ENCODE data around the gene M1AP.

Gene M1AP

GRCh38 chr2:74648009-74648443 lies at the start of gene M1AP:
M1AP (minus strand) TSS chr2:74648330; CDS start chr2:74640275, 8,055 bp downstream.
- no peak for DNase-seq (ENCODE audit: low read depth)

- no peak for DNase-seq (ENCODE audit: low read depth)
Measured at GRCh38 chr2:74696829-74697228, 48.7 kb upstream of the M1AP start.

- DNase-seq (ENCODE audit: low read depth), result no peak
Measured at GRCh38 chr2:74695663-74696062, 47.5 kb upstream of the M1AP start.

- DNase-seq (ENCODE audit: low read depth), result no peak
Measured at GRCh38 chr2:74694281-74694680, 46.2 kb upstream of the M1AP start.

- no peak for DNase-seq (ENCODE audit: low read depth)
Measured at GRCh38 chr2:74693668-74694067, 45.5 kb upstream of the M1AP start.

GRCh38 chr2:74693213-74693612 lies 45.1 kb upstream of the M1AP start:
- DNase-seq (ENCODE audit: low read depth), result no peak

- DNase-seq (ENCODE audit: low read depth), result no peak
Measured at GRCh38 chr2:74691929-74692328, 43.8 kb upstream of the M1AP start.

GRCh38 chr2:74690571-74690970 lies 42.4 kb upstream of the M1AP start:
- no peak for DNase-seq (ENCODE audit: low read depth)

GRCh38 chr2:74689671-74690070 lies 41.5 kb upstream of the M1AP start:
- DNase-seq (ENCODE audit: low read depth), result no peak

- no peak for DNase-seq (ENCODE audit: low read depth)
Measured at GRCh38 chr2:74688881-74689280, 40.8 kb upstream of the M1AP start.

- no peak for DNase-seq (ENCODE audit: low read depth)
Measured at GRCh38 chr2:74685408-74685807, 37.3 kb upstream of the M1AP start.

GRCh38 chr2:74682501-74682900 lies 34.4 kb upstream of the M1AP start:
- no peak for DNase-seq (ENCODE audit: low read depth)

GRCh38 chr2:74679615-74680014 lies 31.5 kb upstream of the M1AP start:
- DNase-seq (ENCODE audit: low read depth), result no peak

- DNase-seq (ENCODE audit: low read depth), result no peak
Measured at GRCh38 chr2:74676331-74676730, 28.2 kb upstream of the M1AP start.

- no peak for DNase-seq (ENCODE audit: low read depth)
Measured at GRCh38 chr2:74675090-74675489, 27.0 kb upstream of the M1AP start.

GRCh38 chr2:74673826-74674528 lies 25.8 kb upstream of the M1AP start:
- DNase-seq (ENCODE audit: low read depth), result no peak

GRCh38 chr2:74671479-74671878 lies 23.3 kb upstream of the M1AP start:
- DNase-seq (ENCODE audit: low read depth), result no peak

GRCh38 chr2:74670263-74670662 lies 22.1 kb upstream of the M1AP start:
- DNase-seq (ENCODE audit: low read depth), result no peak

- no peak for DNase-seq (ENCODE audit: low read depth)
Measured at GRCh38 chr2:74668087-74668486, 20.0 kb upstream of the M1AP start.

- no peak for DNase-seq (ENCODE audit: low read depth)
Measured at GRCh38 chr2:74659462-74659861, 11.3 kb upstream of the M1AP start.

GRCh38 chr2:74658516-74658915 lies 10.4 kb upstream of the M1AP start:
- no peak for DNase-seq (ENCODE audit: low read depth)

GRCh38 chr2:74655579-74655978 lies 7.4 kb upstream of the M1AP start:
- no peak for DNase-seq (ENCODE audit: low read depth)

GRCh38 chr2:74653985-74654882 lies 6.1 kb upstream of the M1AP start, which contains the start of gene SEMA4F:
SEMA4F (plus strand) TSS chr2:74654247; CDS start chr2:74654377, 130 bp downstream.
- peak; percentile 88 for DNase-seq (ENCODE audit: low read depth)
